GM18868 (cell line): ENCODE data around the gene ZNF544.
"Not testable (repeated sequence)": the region's sequence is repeated elsewhere in the genome, so short reads cannot be mapped to it uniquely, and the experiment has no call there.

Experiments
- ATAC-seq: cut with Tn5 transposase; IDR thresholded peaks from one replicate; pipeline ENCODE4 v1.9.1; 2021; ENCODE audit warnings: mild to moderate bottlenecking, moderate library complexity; ENCODE audit not compliant: unreplicated experiment

The ZNF544 gene

DNA sequence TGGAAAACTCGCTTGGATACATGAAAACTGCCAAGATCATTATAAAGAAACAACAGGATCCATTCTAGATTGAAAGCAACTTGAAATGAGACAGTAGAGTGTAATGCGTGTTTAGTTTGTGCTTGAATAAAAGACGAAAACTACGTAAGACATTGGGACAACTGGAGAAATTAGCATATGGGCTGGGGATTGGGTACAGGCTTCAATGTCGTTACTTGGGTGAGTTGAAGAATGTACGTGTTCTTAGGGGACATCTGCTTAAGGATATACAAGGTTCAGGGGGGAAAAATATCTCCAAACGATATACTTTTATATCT is 76.0 kb downstream of the ZNF544 start:
- ATAC-seq, result no peak

DNA sequence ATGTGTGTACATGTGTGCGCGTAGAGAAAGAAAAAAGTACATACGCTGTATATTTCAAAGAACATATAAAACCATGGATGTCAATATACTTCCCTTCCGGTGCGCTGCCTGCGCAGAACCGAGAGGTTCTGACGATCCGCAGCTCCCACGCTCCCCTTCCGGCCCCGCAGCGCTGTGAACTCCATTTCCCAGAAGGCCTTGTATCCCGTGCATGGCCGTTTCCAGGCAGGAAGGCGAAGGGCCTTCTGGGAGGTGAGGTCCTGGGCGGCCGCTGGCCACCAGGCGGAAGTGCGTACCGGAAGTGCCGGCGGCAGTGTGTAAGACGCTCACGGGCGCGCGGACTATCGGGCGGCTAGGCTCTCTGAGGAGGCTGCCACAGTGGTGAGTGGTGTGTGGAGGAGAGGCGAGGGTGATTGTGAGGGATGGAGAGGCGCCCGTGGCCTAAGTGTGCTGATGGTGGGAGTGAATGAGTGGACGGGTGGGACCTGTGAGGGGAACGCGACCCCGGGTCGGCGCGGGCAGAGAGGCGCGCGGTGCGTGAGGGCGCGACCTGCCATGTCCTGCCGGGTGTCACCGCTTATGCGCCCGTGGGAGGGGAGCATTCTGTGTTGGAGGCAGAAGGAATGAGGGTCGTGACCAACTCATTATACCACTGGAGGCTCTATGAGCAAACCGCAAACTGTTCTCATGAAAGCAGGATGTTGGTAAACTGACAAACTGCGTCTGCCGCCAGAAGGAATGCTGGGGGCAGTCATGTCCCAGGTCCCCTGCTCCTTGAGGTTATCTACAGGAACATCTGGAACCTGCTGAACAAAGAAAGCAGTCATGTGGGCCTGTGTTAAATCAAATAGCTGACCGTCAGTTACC is 76.6 kb downstream of the ZNF544 start, which contains the start of gene ERVK3-1:
Gene ERVK3-1, plus strand, starts transcription at position 313 of the 867 bp plus-strand sequence. CDS start 6,792 bp downstream, outside the sequence.
- ATAC-seq, result peak; percentile 97

DNA sequence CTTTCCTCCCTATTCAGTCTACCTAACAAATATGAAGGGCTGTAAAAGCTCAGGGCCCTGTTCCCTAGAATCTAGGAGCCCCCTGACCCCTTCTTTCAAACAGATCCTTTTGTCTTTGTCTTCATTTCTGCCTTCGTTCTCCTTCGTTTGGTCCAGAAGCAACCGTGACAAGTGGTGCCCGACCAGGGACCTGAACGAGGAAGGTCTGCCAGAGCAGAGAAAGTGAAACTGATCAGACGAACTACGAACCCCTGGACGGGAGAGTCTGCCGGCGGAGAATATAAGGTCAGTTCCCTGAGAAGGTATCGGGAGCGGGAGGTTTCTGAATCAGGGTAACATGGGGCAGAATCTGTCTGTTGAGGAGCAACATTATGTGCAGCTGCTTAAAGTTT is 77.2 kb downstream of the ZNF544 start:
- ATAC-seq, result no peak

DNA sequence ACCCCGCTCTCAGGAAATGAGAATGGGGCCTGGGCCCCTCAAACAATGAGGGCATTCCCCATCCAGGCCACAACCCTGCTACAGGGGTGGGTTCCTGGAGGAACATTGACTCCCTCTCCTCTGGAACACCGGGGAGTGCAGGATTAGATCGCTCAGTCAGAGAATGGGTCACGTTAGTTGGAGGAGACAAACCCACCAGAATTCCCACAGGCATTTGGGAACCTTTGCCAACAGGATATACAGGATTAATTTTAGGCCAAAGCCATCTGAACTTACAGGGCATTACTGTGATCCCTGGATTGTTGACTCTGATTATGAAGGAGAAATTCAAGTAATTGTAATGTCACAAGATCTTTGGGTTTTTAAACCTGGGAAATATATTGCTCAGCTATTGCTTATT is 79.0 kb downstream of the ZNF544 start:
- ATAC-seq, result no peak

DNA sequence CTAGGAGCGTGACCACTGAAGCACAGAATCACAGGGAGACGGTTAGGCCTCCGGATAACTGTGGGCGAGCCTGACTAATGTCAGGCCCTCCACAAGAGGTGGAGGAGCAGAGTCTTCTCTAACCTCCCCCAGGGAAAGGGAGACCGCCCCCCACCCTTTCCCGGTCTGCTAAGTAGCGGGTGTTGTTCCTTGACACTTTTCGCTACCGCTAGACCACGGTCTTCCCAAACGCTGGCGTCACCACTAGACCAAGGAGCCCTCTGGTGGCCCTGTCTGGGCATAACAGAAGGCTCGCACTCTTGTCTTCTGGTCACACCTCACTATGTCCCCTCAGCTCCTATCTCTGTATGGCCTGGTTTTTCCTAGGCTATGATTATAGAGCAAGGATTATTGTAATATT is 82.0 kb downstream of the ZNF544 start:
- ATAC-seq, result not testable (repeated sequence)

DNA sequence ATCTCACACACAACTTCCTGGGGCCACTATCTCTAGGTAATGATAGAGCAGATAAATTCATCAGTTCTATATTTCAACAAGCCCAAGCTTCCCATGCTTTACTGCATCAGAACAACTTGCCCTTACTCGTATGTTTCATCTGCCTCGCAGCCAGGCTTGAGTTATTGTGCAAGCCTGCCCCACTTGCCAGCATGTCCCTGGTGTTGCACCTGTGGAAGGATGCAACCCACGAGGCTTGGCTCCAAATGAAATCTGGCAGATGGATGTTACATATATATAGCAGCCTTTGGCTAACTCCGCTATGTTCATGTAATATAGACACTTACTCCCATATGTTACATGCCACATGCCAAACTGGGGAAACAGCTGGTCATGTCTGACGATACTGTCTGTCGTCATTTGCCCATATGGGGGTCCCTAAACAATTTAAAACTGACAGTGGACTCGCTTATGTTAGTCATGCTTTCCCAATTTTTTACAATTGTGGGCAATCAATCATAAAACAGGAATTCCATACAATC is 82.7 kb downstream of the ZNF544 start:
- no peak for ATAC-seq
